Measurements from ENCODE around the gene CFAP410.

GRCh38 chr21:44328242-44328895, 10.8 kb downstream of the CFAP410 start:
- TF ChIP-seq CTCF (IDR thresholded peaks at IDR 0.05; ENCODE audit: low read depth, low read length, poor library complexity, severe bottlenecking) (no peak), EZH2phosphoT487 (IDR thresholded peaks at IDR 0.05; ENCODE audit: borderline replicate concordance, low read length) (no peak)
